Measurements from ENCODE around the gene DNM1.
"Not testable (repeated sequence)": the region's sequence is repeated elsewhere in the genome, so short reads cannot be mapped to it uniquely, and the experiment has no call there.

DNM1 gene

DNA sequence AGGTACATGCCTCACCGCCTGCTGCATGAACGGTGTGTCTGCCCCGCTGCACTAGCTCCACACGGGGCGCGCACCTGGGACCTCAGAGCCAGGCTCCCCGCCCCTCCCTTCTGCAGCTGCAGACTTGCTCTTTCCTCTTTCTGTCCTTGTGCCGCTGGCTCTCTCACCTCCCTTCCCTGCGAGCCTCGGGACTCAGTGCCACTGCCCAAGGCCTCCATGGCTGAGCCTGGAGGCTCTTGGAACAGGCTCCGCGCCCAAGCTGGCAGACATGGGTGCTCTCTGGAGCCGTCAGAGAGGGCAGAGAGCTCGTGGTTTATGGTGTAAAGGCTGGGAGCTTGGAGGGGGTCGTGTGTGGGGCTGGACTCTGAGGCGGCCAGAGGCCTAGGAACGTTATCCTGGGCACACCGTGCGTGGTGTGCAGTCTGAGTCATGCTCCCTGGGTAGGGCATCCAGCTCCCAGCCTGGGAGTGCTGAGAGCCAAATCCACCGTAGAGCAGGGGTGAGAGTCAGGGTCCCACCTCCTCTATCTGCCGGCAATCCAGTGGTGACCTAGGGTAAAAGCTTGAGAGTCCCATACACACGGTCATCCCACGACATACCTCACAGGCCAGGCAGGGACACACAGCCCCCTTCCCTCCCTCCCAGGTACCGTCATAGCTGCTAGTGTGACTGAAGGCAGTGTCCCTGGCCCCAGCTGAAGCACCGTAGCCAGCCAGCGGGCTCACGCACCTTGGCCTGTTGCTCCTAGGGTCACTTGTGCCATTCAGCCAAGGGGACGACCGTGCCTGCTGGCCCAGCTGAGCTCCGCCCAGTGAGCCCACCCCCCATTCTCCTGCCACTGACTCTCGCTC lies 50.2 kb downstream of the DNM1 start:
- DNase-seq = no peak

DNA sequence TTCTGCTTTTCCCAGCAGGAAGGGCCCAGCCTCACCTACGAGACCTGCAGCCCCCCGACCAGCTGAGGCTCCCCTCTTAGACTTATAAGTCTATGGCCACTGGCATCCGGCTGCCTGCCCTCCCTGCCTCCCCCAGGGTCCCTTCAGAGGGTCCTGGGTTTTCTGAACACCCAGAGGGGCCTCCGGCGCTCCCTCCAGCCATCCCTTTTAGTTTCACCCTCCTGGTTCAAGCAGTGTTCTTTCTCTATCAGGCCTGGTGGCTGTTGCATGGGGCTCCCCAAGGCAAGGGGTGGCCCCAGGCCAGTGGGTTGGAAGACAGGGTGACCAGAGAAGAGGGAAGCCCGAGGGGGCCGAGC lies 50.8 kb downstream of the DNM1 start:
- no peak for DNase-seq

DNA sequence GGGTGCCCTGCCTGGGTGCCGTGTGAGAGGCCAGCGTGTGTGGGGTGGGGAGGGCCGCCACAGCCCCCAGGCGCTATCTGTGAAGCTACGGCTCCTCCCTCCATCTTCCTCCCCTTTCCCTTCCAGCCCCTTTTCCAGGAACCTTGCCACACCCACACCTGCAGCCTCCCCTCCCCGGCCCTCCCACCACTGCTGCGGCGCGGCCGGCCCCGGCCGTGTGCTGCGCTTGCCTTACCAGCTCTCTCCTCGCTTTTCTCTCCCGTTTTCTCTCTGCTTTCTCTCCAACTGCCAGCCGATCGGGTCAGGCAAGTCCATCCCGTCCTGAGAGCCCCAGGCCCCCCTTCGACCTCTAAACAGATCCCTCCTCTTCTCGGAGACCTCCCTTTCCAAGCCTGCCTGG lies 51.2 kb downstream of the DNM1 start:
- no peak for DNase-seq

DNA sequence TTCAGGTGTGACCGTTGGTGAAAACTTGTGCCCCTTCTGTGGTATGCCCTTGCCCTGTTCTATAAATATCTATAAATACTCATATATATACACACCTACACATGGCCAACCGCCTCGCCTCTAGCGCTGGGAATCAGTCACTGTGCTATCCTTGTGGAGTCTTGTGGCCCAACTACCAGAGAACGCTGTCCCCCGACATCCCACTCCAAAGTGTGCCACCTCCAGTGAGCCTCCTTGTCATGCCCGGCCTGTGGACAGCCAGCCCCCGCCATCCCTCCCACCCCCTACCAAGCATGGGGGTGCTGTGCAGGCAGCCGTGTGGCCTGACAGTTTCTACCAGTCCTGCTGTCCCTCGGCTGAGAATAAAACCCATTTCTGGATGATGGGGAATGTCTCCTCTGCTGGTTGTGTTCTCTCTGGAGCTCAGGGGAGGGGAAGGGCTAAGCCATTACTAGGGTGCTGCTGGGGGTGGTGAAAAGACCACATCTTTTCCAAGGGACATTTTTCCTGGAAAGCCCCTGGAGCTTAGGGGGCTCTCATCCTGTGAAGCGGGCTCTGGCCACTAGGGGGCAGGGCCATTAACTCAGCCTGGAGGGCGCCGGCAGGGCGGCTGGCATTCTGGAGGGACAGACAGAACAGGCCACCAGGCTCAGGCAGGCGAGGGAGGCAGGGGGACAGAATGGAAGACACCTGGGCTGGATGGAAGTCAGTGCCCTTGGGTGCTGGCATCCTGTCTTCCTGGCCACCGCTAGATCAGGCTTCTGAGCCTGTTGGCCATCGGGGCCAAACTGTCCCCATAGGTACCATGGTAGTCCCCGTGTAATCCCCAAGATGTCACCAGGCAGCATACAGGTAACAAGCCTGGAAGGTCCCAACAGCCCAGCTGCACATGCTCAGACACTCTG lies 51.9 kb downstream of the DNM1 start:
- DNase-seq = peak; percentile 82

DNA sequence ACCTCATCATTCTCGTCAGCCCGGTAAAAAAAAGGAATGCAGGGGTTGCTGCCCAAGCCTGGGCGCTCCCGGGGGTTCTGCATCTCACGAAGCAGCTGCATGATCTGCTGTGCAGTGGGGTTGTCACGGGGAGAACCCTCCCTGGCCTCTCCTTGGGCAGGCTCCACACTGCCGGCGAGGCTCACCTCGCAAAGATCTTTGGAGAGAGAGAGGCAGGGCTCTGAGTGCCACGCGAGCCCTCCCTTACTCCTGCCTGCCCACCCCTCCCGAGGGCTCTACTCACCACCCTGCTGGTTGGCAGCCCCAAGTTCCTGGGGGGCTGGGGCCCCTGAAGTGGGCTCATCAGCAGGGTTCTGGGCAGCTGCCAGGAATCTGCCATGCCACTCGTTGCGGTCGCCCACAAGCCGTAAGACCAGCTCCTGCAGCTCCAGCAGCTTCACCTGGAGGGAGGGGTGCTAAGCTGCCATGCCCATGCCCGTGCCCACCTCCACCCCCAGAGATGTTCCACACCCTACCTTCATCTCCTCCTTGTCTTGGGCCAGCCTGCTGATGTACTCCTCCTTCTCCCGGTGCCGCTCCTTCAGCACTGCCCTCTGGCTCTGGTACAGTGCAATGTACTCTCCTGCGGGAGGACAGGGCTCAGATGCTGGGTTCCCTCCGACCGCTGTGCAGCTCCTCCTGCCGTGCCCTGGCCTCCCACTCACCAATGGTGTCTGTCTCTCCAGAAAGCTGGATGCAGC lies 54.1 kb downstream of the DNM1 start:
- DNase-seq = no peak

DNA sequence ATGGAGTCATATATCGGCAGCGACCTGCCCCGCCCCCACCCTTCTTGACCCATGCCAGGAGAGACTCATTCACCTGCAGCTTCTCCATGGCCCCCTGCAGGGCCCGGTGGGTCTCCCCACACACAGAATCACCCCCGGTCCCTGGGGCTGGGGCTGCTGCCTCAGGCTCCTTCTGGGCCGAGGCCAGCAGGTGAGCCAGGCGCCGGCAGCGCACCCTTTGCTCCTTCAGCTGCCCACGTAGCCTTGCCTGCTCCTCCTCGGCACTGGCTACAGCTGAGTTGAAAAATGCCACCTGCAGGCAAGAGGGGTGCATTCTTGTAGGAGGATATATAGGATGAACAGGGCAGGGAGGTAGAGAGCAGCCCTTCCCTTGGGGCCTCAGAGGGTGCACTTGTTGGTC lies 54.7 kb downstream of the DNM1 start:
- DNase-seq = no peak

DNA sequence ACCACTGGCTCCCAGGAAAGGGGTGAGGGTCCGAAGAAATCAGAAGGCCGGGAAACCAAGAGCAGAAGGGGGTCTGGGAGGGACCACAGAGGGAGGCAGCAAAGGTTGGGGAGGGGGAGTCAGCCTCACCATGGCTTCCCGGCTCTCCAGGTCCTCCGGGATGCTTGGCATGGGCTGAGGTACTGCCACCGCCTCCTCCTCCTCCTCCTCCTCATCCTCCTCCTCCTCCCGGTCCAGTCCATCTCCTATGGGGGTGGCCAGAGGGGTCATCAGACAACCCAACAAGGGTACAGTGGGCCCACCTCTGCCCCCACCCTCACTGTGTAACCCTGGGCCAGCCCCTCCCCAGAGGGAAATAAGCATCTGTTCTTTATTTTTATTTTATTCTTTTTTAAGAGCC lies 55.1 kb downstream of the DNM1 start:
- DNase-seq = no peak

DNA sequence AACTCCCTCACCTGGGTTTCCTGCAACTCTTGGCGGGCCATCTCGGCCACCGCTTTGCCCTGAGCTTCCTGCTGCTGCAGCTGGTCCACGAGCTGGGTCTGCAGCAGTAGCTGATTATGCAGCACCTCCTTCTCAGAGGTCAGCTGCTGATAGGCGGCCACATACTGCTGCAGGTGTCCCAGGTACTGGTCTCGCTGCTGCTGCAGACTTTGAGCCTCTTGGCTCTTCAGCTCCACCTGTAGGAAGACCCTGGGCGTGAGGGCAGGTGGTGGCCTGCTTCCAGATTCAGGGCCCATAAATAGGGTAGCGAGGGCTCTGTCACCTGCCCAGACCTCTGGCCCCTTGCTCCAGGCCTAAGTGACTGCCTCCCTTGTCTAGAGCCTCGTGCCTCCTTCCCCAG lies 56.0 kb downstream of the DNM1 start:
- DNase-seq = no peak

DNA sequence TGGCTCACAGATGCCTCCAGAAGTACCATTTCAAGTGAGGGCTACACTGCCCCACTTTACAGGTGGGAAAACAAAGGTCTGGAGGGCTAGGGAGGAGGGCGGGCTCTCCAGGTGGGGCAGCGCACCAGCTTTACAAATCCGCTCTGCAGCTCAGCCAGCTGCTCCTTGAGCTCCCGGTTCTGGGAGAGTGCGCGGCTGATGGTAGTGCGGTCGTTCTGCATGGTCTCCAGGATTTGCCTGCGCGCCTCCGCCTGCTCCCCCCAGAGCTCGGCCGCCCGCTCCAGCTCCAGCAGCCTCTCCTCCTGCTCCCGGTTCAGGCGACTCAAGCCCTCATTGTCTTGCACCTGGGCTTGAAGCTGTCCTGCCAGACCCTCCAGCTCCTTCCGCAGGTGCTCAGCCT lies 57.2 kb downstream of the DNM1 start:
- DNase-seq = no peak

DNA sequence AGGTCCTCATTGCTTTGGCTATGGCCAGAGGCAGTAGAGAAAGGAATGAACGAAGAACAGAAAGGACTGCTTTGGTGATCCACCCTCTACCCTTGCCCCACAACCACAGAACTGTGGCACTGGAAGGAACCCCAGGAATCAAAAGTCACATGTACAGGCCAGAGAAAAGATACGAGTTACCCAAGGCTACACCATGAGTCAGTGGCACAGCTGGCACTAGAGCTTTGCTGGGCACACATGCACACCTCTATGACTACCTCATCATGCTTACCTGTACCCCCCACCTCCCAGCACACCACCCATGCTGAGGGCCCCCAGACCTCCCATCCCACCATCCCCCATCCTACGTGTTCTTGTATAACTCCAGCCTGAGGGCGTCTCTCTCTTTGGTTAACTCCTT lies 59.5 kb downstream of the DNM1 start:
- no peak for DNase-seq

DNA sequence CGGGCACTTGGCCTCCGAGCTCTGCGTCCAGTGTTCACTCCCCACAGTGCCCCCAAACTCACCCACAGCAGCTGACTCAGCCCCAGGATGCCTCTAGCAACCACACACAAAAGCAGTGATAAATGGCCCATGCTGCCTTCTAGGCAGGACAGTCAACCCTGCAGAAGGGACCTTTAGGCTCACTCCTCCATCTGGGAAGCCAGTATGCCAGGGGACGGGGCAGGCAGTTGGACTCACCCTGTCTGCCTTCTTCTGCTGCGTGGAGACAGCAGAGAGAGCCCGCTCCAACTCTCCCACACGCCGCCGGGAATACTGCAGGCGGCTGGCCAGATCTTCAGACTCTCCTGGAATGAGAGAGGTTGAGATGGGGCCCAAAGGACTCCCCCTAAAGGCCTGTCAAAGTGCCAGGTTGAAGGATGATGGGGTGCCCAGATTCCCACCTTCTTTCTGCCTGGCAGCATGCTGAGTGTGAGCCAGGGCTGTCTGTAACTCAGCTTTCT lies 62.2 kb downstream of the DNM1 start:
- DNase-seq = no peak

DNA sequence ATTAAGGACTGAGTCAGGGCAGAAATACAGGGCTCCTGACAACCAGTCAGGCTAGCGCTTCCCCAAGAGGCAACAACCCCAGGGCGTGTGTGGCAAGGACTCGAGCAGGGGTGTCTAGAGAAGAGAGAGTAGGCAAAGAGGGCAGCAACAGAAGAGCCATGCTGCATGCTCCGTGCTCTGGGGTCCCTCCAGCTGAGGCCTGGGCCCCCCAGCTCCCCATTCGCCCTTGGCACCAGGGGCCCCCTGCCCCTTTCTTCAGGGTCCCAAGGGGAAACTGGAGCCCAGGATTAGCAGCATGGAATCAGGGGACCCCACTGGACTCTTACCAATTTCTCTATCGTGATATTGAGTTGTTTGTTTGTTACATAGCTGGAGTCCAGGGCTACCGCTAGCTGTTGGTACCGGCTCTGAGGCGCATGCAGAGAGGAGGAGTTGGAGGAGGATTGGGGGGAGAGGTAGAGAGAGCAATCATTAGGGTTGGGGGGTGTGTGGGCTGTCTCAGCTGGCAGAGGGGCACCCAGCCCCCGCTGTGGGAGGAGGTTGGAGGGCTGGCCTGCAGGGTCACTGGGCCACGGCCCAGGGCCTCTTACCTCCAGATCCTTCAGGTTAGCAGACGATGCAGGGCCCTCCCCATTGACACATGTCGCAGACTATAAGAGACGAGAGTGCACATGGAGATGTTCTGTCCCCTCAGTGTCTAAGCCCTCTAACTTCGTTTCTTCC lies 63.9 kb downstream of the DNM1 start:
- no peak for DNase-seq

DNA sequence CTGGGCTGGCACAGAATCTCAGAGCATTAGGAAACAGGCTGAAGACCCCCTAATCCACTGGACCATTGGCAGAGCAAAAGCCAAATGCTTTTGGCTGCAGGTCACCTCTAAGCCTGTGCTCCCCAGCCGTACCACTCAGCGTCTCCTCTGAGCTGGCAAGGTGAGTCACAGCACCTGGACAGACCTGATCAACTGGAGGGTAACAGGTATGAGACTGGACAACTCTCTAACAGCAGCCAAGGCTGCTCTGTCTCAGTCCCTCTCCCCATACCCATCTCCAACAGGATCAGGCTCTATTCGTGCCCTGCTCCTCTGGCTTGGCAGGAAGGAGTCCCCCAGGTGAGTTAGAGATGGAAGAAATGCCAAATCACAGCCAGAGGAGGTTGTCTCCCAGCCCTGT lies 67.9 kb downstream of the DNM1 start:
- no peak for DNase-seq

DNA sequence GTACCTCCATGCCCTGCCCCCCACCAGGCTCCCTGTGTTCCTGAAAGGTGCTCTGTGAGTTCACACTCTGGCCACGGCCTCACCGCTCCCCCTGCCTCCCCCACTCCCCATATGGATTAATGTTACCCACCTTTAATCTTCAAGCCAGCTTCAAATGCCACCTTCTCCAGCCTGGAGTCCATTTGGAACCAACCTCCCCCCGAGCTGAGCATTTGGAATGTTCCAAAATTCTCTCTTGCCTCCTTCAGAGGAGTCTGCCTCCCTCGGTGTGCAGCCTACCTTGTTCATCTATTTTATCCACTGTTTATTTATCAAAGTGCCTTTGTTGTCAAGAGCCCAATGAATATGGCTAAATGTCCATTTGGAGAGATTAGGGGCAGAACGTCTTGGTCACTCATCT lies 68.3 kb downstream of the DNM1 start:
- DNase-seq = no peak

DNA sequence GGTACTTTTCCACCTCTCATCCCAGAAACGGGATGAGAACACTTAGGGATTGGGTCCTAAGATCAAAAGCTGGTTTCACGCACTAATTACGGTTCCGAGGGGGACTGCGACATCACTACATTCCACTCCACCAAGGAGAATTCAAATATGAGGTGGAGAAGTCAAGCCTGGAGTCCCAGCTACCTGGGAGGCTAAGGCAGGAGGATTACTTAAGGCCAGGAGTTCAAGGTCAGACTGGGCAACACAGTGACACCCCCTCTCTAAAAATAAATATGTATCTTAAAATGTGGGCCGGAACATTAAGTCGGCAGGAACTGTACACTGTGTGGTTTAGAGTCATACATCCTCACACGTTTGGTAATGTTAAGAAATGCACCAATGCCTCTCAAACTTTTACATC lies 71.1 kb downstream of the DNM1 start:
- no peak for DNase-seq

DNA sequence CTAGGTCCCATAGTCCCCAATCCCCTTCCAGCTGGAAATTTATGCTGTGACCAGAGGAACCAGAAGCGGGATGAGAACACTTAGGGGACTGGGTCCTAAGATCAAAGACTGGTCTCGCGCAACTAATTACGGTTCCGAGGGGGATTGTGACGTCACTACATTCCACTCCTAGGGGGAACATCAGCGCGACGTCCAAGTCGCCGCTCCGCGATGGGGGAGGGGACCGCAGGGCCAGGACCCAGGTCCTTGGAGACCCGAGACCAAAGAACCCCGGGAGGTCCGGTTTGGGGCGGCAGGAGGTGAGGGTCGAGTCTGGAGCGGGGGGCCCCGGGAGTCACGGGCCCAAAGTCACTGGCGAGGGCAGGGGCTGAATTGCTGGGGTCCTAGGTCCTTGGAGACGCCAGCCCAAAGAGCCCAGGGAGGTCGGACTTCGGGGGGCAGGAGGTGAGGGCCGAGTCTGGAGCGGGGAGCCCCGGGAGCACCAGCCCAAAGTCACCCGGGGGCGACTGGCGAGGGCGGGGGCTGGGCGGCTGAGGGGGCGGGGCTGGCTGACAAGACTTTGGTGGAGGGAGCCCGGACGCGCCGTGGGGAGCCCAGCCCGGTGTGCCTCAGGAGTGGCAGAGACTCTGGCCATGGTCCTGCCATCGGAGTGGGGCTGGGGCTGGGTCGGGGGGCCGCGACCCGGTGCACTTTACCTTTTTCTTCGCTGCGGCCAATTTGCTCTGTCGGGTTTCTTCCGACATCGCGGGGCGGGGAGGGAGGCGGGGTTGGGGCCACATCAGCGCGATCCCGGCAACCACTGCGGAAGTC lies 72.2 kb downstream of the DNM1 start, which contains the start of gene GOLGA2:
TSS of gene GOLGA2 (minus strand) at position 810 of the 810 bp plus-strand sequence. CDS start at position 779, 31 bp downstream.
- DNase-seq = peak; percentile 29

DNA sequence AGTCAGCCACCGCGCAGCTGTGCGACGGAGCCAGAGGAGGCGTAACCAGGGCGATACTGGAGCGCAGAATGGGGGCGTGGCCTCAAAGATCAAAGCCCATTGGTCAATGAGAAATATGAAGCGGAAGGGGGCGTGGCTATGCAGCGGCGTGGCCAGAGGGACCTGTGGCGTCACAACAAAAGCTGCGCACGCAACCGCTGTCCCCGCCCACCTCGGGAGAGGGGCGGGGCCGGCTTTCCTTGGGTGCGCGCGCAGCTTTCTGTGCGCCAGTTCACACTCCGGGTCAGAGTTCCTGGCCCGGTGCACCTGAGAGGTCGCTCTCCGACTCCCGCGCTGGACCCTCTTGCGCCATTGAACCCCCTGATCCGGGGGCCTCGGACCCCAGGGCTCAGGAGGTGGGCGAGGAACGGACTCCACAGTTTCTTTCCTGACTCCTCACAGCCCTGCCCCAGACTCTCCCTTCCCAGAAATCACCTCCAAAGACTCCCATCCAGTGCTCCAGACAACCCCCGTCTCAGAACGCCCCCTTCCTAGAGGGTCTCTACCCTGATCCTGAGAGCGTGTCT lies 72.9 kb downstream of the DNM1 start, which contains the start of gene SWI5:
TSS of gene SWI5 (plus strand) at position 269 of the 566 bp plus-strand sequence.
- peak; percentile 100 for DNase-seq

DNA sequence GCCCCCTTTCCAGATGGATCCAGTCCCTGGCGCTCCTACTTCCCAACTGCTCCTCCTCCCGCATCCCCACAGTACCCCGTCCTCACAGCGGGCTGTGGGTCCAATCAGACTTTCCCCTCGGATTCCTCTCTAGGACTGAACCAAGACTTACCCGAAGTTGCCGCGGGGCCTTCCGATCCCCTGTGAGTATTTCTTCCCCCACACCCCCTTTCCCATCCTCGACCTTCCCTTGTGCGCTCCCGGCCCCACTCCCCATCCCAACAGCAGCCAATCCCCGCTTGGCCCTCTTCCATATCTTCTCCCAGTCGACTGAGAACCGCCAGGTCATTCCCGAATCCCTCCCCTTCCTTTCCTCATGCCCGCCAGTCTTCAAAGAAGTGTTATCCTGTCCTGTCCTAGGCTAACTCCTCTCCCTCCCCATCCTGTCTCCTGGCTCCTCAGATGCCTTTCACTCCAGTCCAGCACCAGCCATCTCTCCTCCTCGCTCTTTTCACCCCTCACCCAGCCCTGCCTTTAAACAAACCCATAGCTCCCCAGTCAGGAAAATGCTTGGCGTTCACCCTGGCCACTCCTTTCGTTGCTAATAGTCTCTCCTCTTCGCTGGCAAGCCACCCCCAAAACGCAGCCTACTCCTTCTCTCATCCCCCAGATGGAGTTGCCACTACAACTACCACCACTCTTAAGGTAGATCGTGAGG lies 73.5 kb downstream of the DNM1 start:
- no peak for DNase-seq

DNA sequence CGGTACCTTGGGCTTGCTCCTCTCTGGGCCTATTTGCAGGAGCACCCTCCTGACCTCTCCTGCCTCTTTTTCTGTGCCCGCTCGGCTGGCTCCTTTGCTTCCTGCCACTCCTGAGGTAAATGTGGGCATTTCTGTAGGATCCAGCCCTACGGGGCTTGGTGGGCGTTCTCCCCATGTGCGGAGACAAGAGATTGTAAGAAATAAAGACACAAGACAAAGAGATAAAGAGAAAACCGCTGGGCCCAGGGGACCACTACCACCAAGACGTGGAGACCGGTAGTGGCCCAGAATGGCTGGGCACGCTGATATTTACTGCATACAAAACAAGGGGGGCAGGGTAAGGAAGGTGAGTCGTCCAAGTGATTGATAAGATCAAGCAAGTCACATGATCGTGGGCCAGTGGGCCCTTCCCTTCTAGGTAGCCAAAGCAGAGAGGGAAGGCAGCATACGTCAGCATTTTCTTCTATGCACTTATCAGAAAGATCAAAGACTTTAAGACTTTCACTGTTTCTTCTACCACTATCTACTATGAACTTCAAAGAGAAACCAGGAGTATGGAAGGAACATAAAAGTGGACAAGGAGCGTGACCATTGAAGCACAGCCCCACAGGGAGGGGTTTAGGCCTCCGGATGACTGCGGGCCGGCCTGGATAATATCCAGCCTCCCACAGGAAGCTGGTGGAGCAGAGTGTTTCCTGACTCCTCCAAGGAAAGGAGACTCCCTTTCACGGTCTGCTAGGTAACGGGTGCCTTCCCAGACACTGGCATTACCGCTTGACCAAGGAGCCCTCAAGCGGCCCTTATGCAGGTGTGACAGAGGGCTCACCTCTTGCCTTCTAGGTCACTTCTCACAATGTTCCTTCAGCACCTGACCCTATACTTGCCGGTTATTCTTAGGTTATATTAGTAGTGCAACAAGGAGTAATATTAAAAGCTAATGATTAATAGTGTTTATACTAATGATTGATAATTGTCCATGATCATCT lies 76.2 kb downstream of the DNM1 start:
- not testable (repeated sequence) for DNase-seq

Data from hematopoietic multipotent progenitor cell treated with erythropoietin and hydrocortisone succinate and interleukin-3 and kit ligand, for 6 days (in vitro differentiated cells).